Measurements from ENCODE around the gene PLXNA1.

GRCh38 chr3:126997455-126998038 is 14.6 kb downstream of the PLXNA1 start:
- no peak for TF ChIP-seq POLR2A (IDR thresholded peaks at IDR 0.05)
- TF ChIP-seq CTCF (IDR thresholded peaks at IDR 0.05): no peak

All from uterus (tissue), 2 donors.